GM23248 (cell line): ENCODE measurements around the gene MUSK.

Experiments
- EZH2 ChIP-seq: fragments of 200-600 bp; sonication (generic); IDR thresholded peaks from 2 replicates; pipeline ENCODE4 v1.6.1; 2018; ENCODE audit warnings: antibody characterized with exemption, mild to moderate bottlenecking; ENCODE audit not compliant: insufficient read depth, poor library complexity, severe bottlenecking
- EZH2phosphoT487 ChIP-seq: fragments of 200-600 bp; sonication (generic); IDR thresholded peaks from 2 replicates; pipeline ENCODE4 v1.6.1; 2018; ENCODE audit warnings: antibody characterized with exemption, moderate library complexity, mild to moderate bottlenecking, low read depth; ENCODE audit not compliant: insufficient read depth

GRCh38 chr9:110815361-110815760 is 146.8 kb downstream of the MUSK start:
- TF ChIP-seq EZH2 (no peak), EZH2phosphoT487 (no peak)
